Neuronal stem cell (in vitro differentiated cells): ENCODE data around the gene SLC38A10.

Experiments used
- DNase-seq: peaks from one replicate; pipeline ENCODE4 v3.0.0-alpha.2; 2013; ENCODE audit warnings: low spot score
- H2AFZ ChIP-seq: one replicate; pipeline ENCODE4 v1.6.1; 2013; ENCODE audit warnings: mild to moderate bottlenecking, low read length, inconsistent platforms
- H2AK5ac ChIP-seq: 2 replicates; pipeline ENCODE4 v1.6.1; 2013; ENCODE audit warnings: low read depth, mild to moderate bottlenecking, inconsistent platforms, low read length, moderate library complexity, mixed read lengths
- H2BK120ac ChIP-seq: 2 replicates; pipeline ENCODE4 v1.6.1; 2013; ENCODE audit warnings: low read depth, mild to moderate bottlenecking, inconsistent platforms, low read length, moderate library complexity, mixed read lengths
- H2BK12ac ChIP-seq: one replicate; pipeline ENCODE4 v1.6.1; 2013; ENCODE audit warnings: low read length, inconsistent platforms
- H2BK15ac ChIP-seq: 2 replicates; pipeline ENCODE4 v1.6.1; 2013; ENCODE audit warnings: mild to moderate bottlenecking, low read length, inconsistent platforms, mixed read lengths
- H2BK5ac ChIP-seq: one replicate; pipeline ENCODE4 v1.6.1; 2013; ENCODE audit warnings: inconsistent platforms, mild to moderate bottlenecking, low read length, moderate library complexity
- H3K14ac ChIP-seq: one replicate; pipeline ENCODE4 v1.6.1; 2013; ENCODE audit warnings: low read length, inconsistent platforms
- H3K18ac ChIP-seq: 2 replicates; pipeline ENCODE4 v1.6.1; 2013; ENCODE audit warnings: low read length, inconsistent platforms
- H3K23ac ChIP-seq: 2 replicates; pipeline ENCODE4 v1.6.1; 2013; ENCODE audit warnings: low read depth, mild to moderate bottlenecking, mixed read lengths, low read length, inconsistent platforms; ENCODE audit not compliant: poor library complexity
- H3K27ac ChIP-seq: replicated peaks from 3 replicates; pipeline ENCODE4 v1.5.1; 2013; ENCODE audit warnings: low read length, inconsistent platforms
- H3K27me3 ChIP-seq, 3 experiments: 2 replicates each; pipeline ENCODE4 v1.6.1; 2013; ENCODE audit warnings: low read length in 3 of 3, mild to moderate bottlenecking in 2 of 3, inconsistent platforms in 1 of 3, low read depth in 1 of 3, mixed read lengths in 1 of 3, moderate library complexity in 1 of 3; ENCODE audit not compliant: control insufficient read depth in 3 of 3, insufficient read depth in 3 of 3
- H3K36me3 ChIP-seq, 2 donors: replicated peaks in 1 of 2; 2 replicates each; pipeline ENCODE4 v1.6.1; 2013; ENCODE audit warnings: low read length in 2 of 2; ENCODE audit not compliant: control insufficient read depth in 2 of 2, insufficient read depth in 2 of 2
- H3K4ac ChIP-seq: 2 replicates; pipeline ENCODE4 v1.6.1; 2013; ENCODE audit warnings: inconsistent platforms, mild to moderate bottlenecking, low read length, moderate library complexity
- H3K4me1 ChIP-seq, 2 donors: 1 replicate in 1 of 2; 2 replicates in 1 of 2; pipeline ENCODE4 v1.6.1; 2013; ENCODE audit warnings: low read length in 2 of 2, low read depth in 1 of 2; ENCODE audit not compliant: control insufficient read depth in 2 of 2, insufficient read depth in 1 of 2
- H3K4me2 ChIP-seq: one replicate; pipeline ENCODE4 v1.6.1; 2013; ENCODE audit warnings: mild to moderate bottlenecking, low read length, inconsistent platforms; ENCODE audit not compliant: insufficient read depth, poor library complexity, severe bottlenecking
- H3K4me3 ChIP-seq, 2 donors: 2 replicates each; pipeline ENCODE4 v1.5.1; 2013; ENCODE audit warnings: low read length in 2 of 2, mild to moderate bottlenecking in 2 of 2, inconsistent platforms in 1 of 2, moderate library complexity in 1 of 2
- H3K79me1 ChIP-seq: one replicate; pipeline ENCODE4 v1.6.1; 2013; ENCODE audit warnings: low read depth, mild to moderate bottlenecking, inconsistent platforms, low read length, moderate library complexity
- H3K9ac ChIP-seq: one replicate; pipeline ENCODE4 v1.6.1; 2013; ENCODE audit warnings: mild to moderate bottlenecking, low read depth, low read length, inconsistent platforms; ENCODE audit not compliant: poor library complexity
- H3K9me3 ChIP-seq, 2 donors: replicated peaks in 1 of 2; 2 replicates each; pipeline versions ENCODE3 to v1.6.1; 2013; ENCODE audit warnings: low read length in 2 of 2, mild to moderate bottlenecking in 2 of 2, inconsistent platforms in 1 of 2, low read depth in 1 of 2, mixed read lengths in 1 of 2, moderate library complexity in 1 of 2; ENCODE audit not compliant: control insufficient read depth in 2 of 2, insufficient read depth in 1 of 2
- H4K8ac ChIP-seq: one replicate; pipeline ENCODE4 v1.6.1; 2013; ENCODE audit warnings: low read depth, mild to moderate bottlenecking, inconsistent platforms, low read length, moderate library complexity
- H4K91ac ChIP-seq: one replicate; pipeline ENCODE4 v1.6.1; 2013; ENCODE audit warnings: low read length, low read depth, mild to moderate bottlenecking, inconsistent platforms; ENCODE audit not compliant: poor library complexity
- WGBS, 2 donors: extraction: QIAGEN DNeasy Blood & Tissue Kit; methylation state at CpG; one replicate each; pipeline ENCODE4 v1.1.7; 2013; ENCODE audit warnings: missing lambda C conversion rate in 2 of 2, mixed read lengths in 1 of 2; ENCODE audit not compliant: insufficient read length in 2 of 2, insufficient replicate concordance in 1 of 2; ENCODE audit errors: extremely low coverage in 2 of 2; 5-methylcytosine and 5-hydroxymethylcytosine counted together

The SLC38A10 gene

DNA sequence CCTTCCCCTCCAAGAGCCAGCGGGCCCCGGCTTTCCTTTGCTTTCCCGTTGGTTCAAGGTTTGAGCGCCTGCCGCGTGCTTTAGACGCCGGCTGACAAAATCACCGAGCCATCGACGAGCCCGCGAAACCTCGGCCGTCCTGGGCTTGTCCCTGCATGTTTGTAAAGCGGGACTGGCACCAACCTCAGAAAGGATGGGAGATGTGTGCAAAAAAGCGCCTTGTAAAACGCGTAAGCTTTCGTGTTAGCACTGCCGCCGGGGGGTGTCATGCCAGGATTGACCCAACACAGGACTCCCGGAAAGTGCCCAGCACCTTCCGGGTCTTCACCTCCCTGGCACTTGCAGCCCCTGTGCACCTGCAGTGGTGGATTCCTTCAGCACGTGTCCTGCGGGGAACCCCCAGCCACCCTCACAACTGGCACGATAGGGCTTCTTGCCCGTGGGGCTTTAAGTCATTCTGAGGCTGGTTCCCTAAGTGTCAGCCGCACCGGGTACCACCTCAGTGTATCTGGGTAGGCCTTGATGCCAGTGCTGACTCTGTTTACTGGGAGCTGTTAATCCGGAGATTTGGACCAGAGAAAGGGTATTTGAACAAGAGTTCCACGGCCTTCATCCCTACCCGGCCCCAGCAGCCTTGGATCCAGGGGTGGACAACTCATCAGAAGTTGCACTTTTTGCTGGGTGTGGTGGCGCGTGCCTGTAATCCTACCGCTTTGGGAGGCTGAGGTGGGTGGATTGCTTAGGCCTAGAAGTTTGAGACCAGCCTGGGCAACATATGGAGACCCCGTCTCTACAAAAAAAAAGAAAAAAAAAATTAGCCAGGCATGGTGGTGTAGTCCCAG lies 55.2 kb downstream of the SLC38A10 start:
- Histone ChIP-seq H3K36me3 (peaks cover 10 to 18% of the 10 kb centered on the region in 2 donors), H3K9ac (peak overlapping the region; percentile 94), H2BK120ac (peak overlapping the region; percentile 72), H3K18ac (peak overlapping the region; percentile 64), H3K4me2 (peak overlapping the region; percentile 91), H2BK12ac (no peak overlapping the region), H2AK5ac (peak overlapping the region; percentile 88), H3K4me1 (peaks cover 10 to 16% of the 10 kb centered on the region in 2 donors), H2BK5ac (peak overlapping the region; percentile 94), H2BK15ac (peak overlapping the region; percentile 9), H3K79me1 (peaks cover 26% of the 10 kb centered on the region), H3K4me3 (peak overlapping the region; percentile 97 to 99), H2AFZ (peak overlapping the region; percentile 93), H4K8ac (no peak overlapping the region), H3K9me3 (peaks cover 0 to 1% of the 10 kb centered on the region in 2 donors), H4K91ac (no peak overlapping the region), H3K27me3 (no peaks in the 10 kb centered on the region), H3K27ac (no peak overlapping the region), H3K14ac (peak overlapping the region; percentile 38), H3K23ac (peak overlapping the region; percentile 89), H3K4ac (no peak overlapping the region)
- no peak for DNase-seq
- no CpG with 5 or more reads among the region's 37 CpGs for WGBS, 2 donors

DNA sequence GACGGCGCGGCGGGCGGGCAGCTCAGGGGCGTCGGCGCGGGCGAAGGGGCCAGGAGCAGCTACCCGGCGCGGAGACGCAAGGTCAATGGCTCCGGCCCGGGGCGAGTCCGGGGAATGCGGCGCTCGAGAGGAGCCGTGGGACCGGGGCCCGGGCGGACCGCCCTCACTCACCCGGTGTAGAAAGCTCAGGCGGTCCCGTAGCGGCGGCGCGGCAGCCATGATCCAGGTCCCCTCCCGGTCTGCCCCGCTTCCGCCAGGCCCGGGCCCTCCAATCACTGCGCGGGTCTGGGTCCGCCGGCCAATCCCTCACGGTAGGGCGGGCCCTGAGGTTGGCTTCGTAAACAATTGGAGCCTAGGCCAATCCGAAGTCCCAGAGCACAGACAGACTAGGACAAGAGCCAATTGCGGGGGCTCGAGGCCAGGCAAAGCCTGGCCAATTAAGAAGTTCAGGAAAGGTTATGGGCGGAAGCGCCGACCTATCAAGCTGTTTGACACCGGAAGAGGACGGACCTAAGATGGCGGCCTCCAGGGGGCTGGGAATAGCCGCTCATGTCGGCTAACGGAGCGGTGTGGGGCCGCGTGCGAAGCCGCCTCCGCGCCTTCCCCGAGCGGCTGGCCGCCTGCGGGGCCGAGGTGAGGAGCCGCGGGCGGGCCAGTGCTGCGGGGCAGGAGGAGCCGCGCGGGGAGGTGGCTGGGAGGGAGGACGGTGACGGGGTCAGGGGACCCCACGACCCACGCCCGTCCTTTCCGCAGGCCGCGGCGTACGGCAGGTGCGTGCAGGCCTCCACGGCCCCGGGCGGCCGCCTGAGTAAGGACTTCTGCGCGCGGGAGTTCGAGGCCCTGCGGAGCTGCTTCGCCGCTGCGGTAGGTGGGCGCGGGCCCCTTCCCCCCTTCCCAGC lies 56.0 kb downstream of the SLC38A10 start, which contains the start of the genes NDUFAF8 and TEPSIN:
NDUFAF8 (plus strand) TSS at position 504 of the 899 bp plus-strand sequence; CDS start at position 550, 46 bp downstream.
TEPSIN (minus strand) TSS at position 241 of the 899 bp plus-strand sequence; CDS start at position 219, 22 bp downstream.
- H2AFZ ChIP-seq = peak within 1 kb of the TSS; percentile 93
- H3K18ac ChIP-seq = peak within 1 kb of the TSS; percentile 91
- DNase-seq = peak; percentile 98
- H2BK15ac ChIP-seq = peak within 1 kb of the TSS; percentile 9
- peak within 1 kb of the TSS; percentile 97 to 99 for H3K4me3 ChIP-seq
- peak within 1 kb of the TSS; percentile 72 for H2BK120ac ChIP-seq
- H2AK5ac ChIP-seq = peak within 1 kb of the TSS; percentile 88
- peak within 1 kb of the TSS; percentile 94 for H2BK5ac ChIP-seq
- peaks cover 10 to 18% of the 10 kb centered on the region in 2 donors for H3K36me3 ChIP-seq
- no CpG with 5 or more reads among the region's 100 CpGs for WGBS, 2 donors
- no peak within 1 kb of the TSS for H4K91ac ChIP-seq
- no peaks in the 10 kb centered on the region for H3K27me3 ChIP-seq
- H4K8ac ChIP-seq = no peak within 1 kb of the TSS
- H3K9ac ChIP-seq = peak within 1 kb of the TSS; percentile 94
- H3K4ac ChIP-seq = peak within 1 kb of the TSS; percentile 93
- peak within 1 kb of the TSS; percentile 91 for H3K4me2 ChIP-seq
- peak within 1 kb of the TSS; percentile 94 for H3K14ac ChIP-seq
- peaks cover 8 to 16% of the 10 kb centered on the region in 2 donors for H3K4me1 ChIP-seq
- H3K79me1 ChIP-seq = peaks cover 26% of the 10 kb centered on the region
- no peak within 1 kb of the TSS for H3K27ac ChIP-seq
- H3K23ac ChIP-seq = peak within 1 kb of the TSS; percentile 89
- H3K9me3 ChIP-seq = peaks cover 0 to 1% of the 10 kb centered on the region in 2 donors
- H2BK12ac ChIP-seq = peak within 1 kb of the TSS; percentile 41

DNA sequence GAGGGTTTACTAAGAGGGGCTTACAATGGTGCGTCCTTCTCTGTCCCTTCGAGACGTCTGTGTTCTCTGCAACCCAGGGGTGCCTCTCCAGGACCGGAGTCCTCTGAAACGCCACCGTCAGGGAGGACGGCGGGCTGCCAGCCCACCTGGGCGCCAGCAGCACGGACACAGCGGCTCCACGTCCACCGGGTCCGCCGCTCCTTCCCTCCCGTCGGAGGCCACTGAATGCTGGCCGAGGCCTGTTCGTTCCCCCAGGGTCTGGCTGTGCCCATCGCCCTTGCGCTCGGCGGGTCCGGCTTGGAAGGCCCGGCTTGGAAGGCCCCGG lies 56.7 kb downstream of the SLC38A10 start:
- Histone ChIP-seq H2BK5ac (no peak overlapping the region), H3K27ac (no peak overlapping the region), H3K36me3 (peaks cover 10 to 18% of the 10 kb centered on the region in 2 donors), H3K23ac (peak overlapping the region; percentile 89), H3K4ac (peak overlapping the region; percentile 93), H2BK120ac (no peak overlapping the region), H2BK12ac (peak overlapping the region; percentile 41), H3K79me1 (peaks cover 29% of the 10 kb centered on the region), H4K91ac (no peak overlapping the region), H3K4me3 (peak overlapping the region; percentile 90 to 97), H3K27me3 (no peaks in the 10 kb centered on the region), H2AK5ac (no peak overlapping the region), H2BK15ac (no peak overlapping the region), H3K4me2 (peak overlapping the region; percentile 86), H3K4me1 (peaks cover 8 to 16% of the 10 kb centered on the region in 2 donors), H3K9me3 (peaks cover 0 to 1% of the 10 kb centered on the region in 2 donors), H4K8ac (no peak overlapping the region), H3K9ac (peak overlapping the region; percentile 94), H3K18ac (peak overlapping the region; percentile 91), H2AFZ (peak overlapping the region; percentile 93), H3K14ac (peak overlapping the region; percentile 94)
- no peak for DNase-seq
- no CpG with 5 or more reads among the region's 26 CpGs for WGBS, 2 donors
